ENCODE data around the gene NSD2.
A peak's percentile ranks its signal among the peaks of the same experiment; 100 is the strongest.

NSD2 gene

DNA sequence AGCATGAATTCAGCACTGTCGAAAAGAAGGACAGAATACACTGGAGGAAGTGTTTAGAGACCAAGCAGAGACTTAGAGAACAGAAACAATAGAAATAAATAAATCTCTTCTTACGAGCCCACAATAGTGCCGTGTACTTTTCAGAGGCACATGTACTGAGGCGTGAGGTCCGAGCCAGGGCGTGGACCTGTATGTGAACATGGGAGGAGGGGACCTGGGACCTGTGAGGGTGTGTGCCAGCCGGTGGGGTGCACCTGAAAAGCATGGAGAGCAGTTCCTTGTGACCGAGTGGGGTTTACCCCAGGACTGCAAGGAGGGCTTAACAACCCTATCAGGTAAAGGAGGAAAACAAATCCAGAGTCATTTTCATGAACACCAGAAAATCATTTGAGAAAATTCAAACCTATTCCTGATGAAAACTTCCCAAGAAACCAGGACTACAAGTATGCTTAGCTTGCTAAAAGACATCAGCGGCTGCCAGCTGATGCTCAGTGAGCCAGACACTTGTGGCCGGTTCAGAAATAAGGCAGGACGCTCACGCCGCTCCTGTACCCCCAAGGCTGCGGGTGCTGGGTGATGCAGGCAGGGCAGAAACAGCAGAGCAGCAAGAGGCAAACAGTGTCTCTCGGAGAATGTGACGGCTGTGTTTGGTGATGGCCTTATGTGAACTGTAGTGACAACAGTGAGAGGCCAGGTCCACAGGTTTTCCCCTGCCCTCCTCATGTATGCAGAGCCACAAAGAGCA is 100.4 kb downstream of the NSD2 start:
- no peaks in the 10 kb centered on the region for H3K27me3 ChIP-seq (ENCODE audit: control insufficient read depth in 1 of 2, insufficient read depth in 1 of 2, low read length in 2 of 2)
- DNase-seq, result no peak
- 98% methylated on average over 16 of the region's 16 CpGs for WGBS

DNA sequence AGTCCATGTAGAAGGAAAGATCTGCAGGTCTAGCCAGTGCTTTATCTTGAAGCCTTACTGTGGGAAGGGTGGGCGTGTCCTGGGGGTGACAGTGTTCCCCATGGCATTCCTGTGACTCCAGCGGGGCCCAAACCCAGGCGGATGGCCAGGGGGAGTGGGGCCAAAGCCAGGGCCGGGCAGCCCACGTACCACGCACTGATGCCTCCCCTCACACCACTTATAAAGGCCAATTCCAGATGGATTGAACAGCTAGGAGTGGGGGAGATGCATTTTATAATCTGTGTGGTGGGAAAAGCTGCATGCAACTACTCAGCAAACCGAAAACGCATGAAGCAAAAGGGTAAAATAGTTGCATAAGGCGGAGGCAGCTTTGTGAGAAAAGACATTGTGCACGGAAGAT is 101.2 kb downstream of the NSD2 start:
- Histone ChIP-seq H2BK5ac (ENCODE audit: low read depth, low read length, poor library complexity, severe bottlenecking) (no peak overlapping the region), H4K91ac (ENCODE audit: low read length) (no peak overlapping the region), H3K27me3 (ENCODE audit: control insufficient read depth in 1 of 2, insufficient read depth in 1 of 2, low read length in 2 of 2) (no peaks in the 10 kb centered on the region), H3K36me3 (ENCODE audit: control insufficient read depth in 1 of 2, insufficient read depth in 2 of 2, low read depth in 1 of 2, low read length in 2 of 2) (peaks cover 61 to 65% of the 10 kb centered on the region in 2 experiments), H3K14ac (ENCODE audit: low read length in 2 of 2) (no peak overlapping the region), H3K27ac (ENCODE audit: low read length, poor library complexity, severe bottlenecking) (no peak overlapping the region), H3K4me2 (ENCODE audit: low read length, poor library complexity, severe bottlenecking) (no peak overlapping the region), H3K4me1 (ENCODE audit: control insufficient read depth, insufficient read depth, low read depth, low read length) (peaks cover 4% of the 10 kb centered on the region), H2BK12ac (ENCODE audit: low read length in 2 of 2) (no peak overlapping the region), H3K79me1 (replicated peaks; ENCODE audit: low read length, poor library complexity, severe bottlenecking) (peaks cover 39% of the 10 kb centered on the region), H3K23ac (ENCODE audit: low read length in 2 of 2) (peak overlapping the region in 1 of 2 experiments; percentile 27), H3K4me3 (ENCODE audit: insufficient read depth in 1 of 2, low read depth in 1 of 2, low read length in 2 of 2) (no peak overlapping the region), H2BK120ac (ENCODE audit: low read depth, low read length) (no peak overlapping the region), H4K8ac (ENCODE audit: low read length) (no peak overlapping the region), H2AFZ (ENCODE audit: low read depth, low read length) (no peak overlapping the region), H2AK5ac (ENCODE audit: low read length, severe bottlenecking) (no peak overlapping the region), H2BK15ac (ENCODE audit: low read depth, poor library complexity, severe bottlenecking) (no peak overlapping the region), H3K18ac (ENCODE audit: low read depth in 1 of 2, low read length in 2 of 2) (no peak overlapping the region), H3K9ac (ENCODE audit: low read length) (no peak overlapping the region), H3K4ac (ENCODE audit: low read depth in 1 of 2, low read length in 2 of 2) (no peak overlapping the region), H3K9me3 (ENCODE audit: control insufficient read depth, low read length) (no peaks in the 10 kb centered on the region)
- DNase-seq, result no peak
- WGBS, result 96% methylated on average over 7 of the region's 10 CpGs

More for the DNA sequence above, 100.4 kb downstream of the NSD2 start:
- Histone ChIP-seq H2BK12ac (ENCODE audit: low read length in 2 of 2) (no peak overlapping the region), H3K4ac (ENCODE audit: low read depth in 1 of 2, low read length in 2 of 2) (no peak overlapping the region), H3K9ac (ENCODE audit: low read length) (no peak overlapping the region), H3K18ac (ENCODE audit: low read depth in 1 of 2, low read length in 2 of 2) (no peak overlapping the region), H3K9me3 (ENCODE audit: control insufficient read depth, low read length) (no peaks in the 10 kb centered on the region), H3K4me3 (ENCODE audit: insufficient read depth in 1 of 2, low read depth in 1 of 2, low read length in 2 of 2) (no peak overlapping the region), H3K4me2 (ENCODE audit: low read length, poor library complexity, severe bottlenecking) (no peak overlapping the region), H3K14ac (ENCODE audit: low read length in 2 of 2) (no peak overlapping the region), H2AK5ac (ENCODE audit: low read length, severe bottlenecking) (no peak overlapping the region), H4K8ac (ENCODE audit: low read length) (no peak overlapping the region), H3K27ac (ENCODE audit: low read length, poor library complexity, severe bottlenecking) (no peak overlapping the region), H3K79me1 (replicated peaks; ENCODE audit: low read length, poor library complexity, severe bottlenecking) (peaks cover 36% of the 10 kb centered on the region), H3K23ac (ENCODE audit: low read length in 2 of 2) (no peak overlapping the region), H2AFZ (ENCODE audit: low read depth, low read length) (no peak overlapping the region), H4K91ac (ENCODE audit: low read length) (no peak overlapping the region), H3K4me1 (ENCODE audit: control insufficient read depth, insufficient read depth, low read depth, low read length) (peaks cover 4% of the 10 kb centered on the region), H3K36me3 (ENCODE audit: control insufficient read depth in 1 of 2, insufficient read depth in 2 of 2, low read depth in 1 of 2, low read length in 2 of 2) (peaks cover 54 to 58% of the 10 kb centered on the region in 2 experiments), H2BK5ac (ENCODE audit: low read depth, low read length, poor library complexity, severe bottlenecking) (no peak overlapping the region), H2BK15ac (ENCODE audit: low read depth, poor library complexity, severe bottlenecking) (no peak overlapping the region), H2BK120ac (ENCODE audit: low read depth, low read length) (no peak overlapping the region)

GRCh38 chr4:1973218-1973617 is 102.0 kb downstream of the NSD2 start:
- Histone ChIP-seq H3K79me1 (replicated peaks; ENCODE audit: low read length, poor library complexity, severe bottlenecking) (peaks cover 41% of the 10 kb centered on the region), H3K18ac (ENCODE audit: low read depth in 1 of 2, low read length in 2 of 2) (no peak overlapping the region), H4K8ac (ENCODE audit: low read length) (no peak overlapping the region), H2BK15ac (ENCODE audit: low read depth, poor library complexity, severe bottlenecking) (no peak overlapping the region), H3K4ac (ENCODE audit: low read depth in 1 of 2, low read length in 2 of 2) (no peak overlapping the region), H3K36me3 (ENCODE audit: control insufficient read depth in 1 of 2, insufficient read depth in 2 of 2, low read depth in 1 of 2, low read length in 2 of 2) (peaks cover 67 to 71% of the 10 kb centered on the region in 2 experiments), H3K9ac (ENCODE audit: low read length) (no peak overlapping the region), H3K4me3 (ENCODE audit: insufficient read depth in 1 of 2, low read depth in 1 of 2, low read length in 2 of 2) (no peak overlapping the region), H2AK5ac (ENCODE audit: low read length, severe bottlenecking) (no peak overlapping the region), H3K23ac (ENCODE audit: low read length in 2 of 2) (no peak overlapping the region), H2BK12ac (ENCODE audit: low read length in 2 of 2) (no peak overlapping the region), H2BK120ac (ENCODE audit: low read depth, low read length) (no peak overlapping the region), H3K27me3 (ENCODE audit: control insufficient read depth in 1 of 2, insufficient read depth in 1 of 2, low read length in 2 of 2) (no peaks in the 10 kb centered on the region), H3K4me2 (ENCODE audit: low read length, poor library complexity, severe bottlenecking) (no peak overlapping the region), H3K9me3 (ENCODE audit: control insufficient read depth, low read length) (no peaks in the 10 kb centered on the region), H3K14ac (ENCODE audit: low read length in 2 of 2) (no peak overlapping the region), H3K27ac (ENCODE audit: low read length, poor library complexity, severe bottlenecking) (no peak overlapping the region), H2BK5ac (ENCODE audit: low read depth, low read length, poor library complexity, severe bottlenecking) (no peak overlapping the region), H4K91ac (ENCODE audit: low read length) (no peak overlapping the region), H2AFZ (ENCODE audit: low read depth, low read length) (no peak overlapping the region), H3K4me1 (ENCODE audit: control insufficient read depth, insufficient read depth, low read depth, low read length) (peaks cover 4% of the 10 kb centered on the region)
- WGBS, result 96% methylated on average over 12 of the region's 12 CpGs
- DNase-seq, result no peak

- WGBS, result 97% methylated on average over 18 of the region's 18 CpGs
Measured at GRCh38 chr4:1973661-1974060, 102.5 kb downstream of the NSD2 start.

More at GRCh38 chr4:1973661-1974060, 102.5 kb downstream of the NSD2 start:
- no peak overlapping the region for H3K18ac ChIP-seq (ENCODE audit: low read depth in 1 of 2, low read length in 2 of 2)
- H2BK120ac ChIP-seq (ENCODE audit: low read depth, low read length), result no peak overlapping the region
- peaks cover 69 to 75% of the 10 kb centered on the region in 2 experiments for H3K36me3 ChIP-seq (ENCODE audit: control insufficient read depth in 1 of 2, insufficient read depth in 2 of 2, low read depth in 1 of 2, low read length in 2 of 2)
- H3K27ac ChIP-seq (ENCODE audit: low read length, poor library complexity, severe bottlenecking), result no peak overlapping the region
- H4K8ac ChIP-seq (ENCODE audit: low read length), result no peak overlapping the region
- no peak overlapping the region for H2AK5ac ChIP-seq (ENCODE audit: low read length, severe bottlenecking)
- no peaks in the 10 kb centered on the region for H3K9me3 ChIP-seq (ENCODE audit: control insufficient read depth, low read length)
- peaks cover 4% of the 10 kb centered on the region for H3K4me1 ChIP-seq (ENCODE audit: control insufficient read depth, insufficient read depth, low read depth, low read length)
- no peak overlapping the region for H2AFZ ChIP-seq (ENCODE audit: low read depth, low read length)
- DNase-seq, result no peak
- no peak overlapping the region for H3K4me2 ChIP-seq (ENCODE audit: low read length, poor library complexity, severe bottlenecking)
- peaks cover 45% of the 10 kb centered on the region for H3K79me1 ChIP-seq (replicated peaks; ENCODE audit: low read length, poor library complexity, severe bottlenecking)
- H4K91ac ChIP-seq (ENCODE audit: low read length), result no peak overlapping the region
- no peak overlapping the region for H2BK12ac ChIP-seq (ENCODE audit: low read length in 2 of 2)
- H2BK15ac ChIP-seq (ENCODE audit: low read depth, poor library complexity, severe bottlenecking), result no peak overlapping the region
- no peaks in the 10 kb centered on the region for H3K27me3 ChIP-seq (ENCODE audit: control insufficient read depth in 1 of 2, insufficient read depth in 1 of 2, low read length in 2 of 2)
- H3K23ac ChIP-seq (ENCODE audit: low read length in 2 of 2), result no peak overlapping the region
- H3K4me3 ChIP-seq (ENCODE audit: insufficient read depth in 1 of 2, low read depth in 1 of 2, low read length in 2 of 2), result no peak overlapping the region
- no peak overlapping the region for H3K9ac ChIP-seq (ENCODE audit: low read length)
- H3K14ac ChIP-seq (ENCODE audit: low read length in 2 of 2), result no peak overlapping the region
- no peak overlapping the region for H2BK5ac ChIP-seq (ENCODE audit: low read depth, low read length, poor library complexity, severe bottlenecking)
- no peak overlapping the region for H3K4ac ChIP-seq (ENCODE audit: low read depth in 1 of 2, low read length in 2 of 2)
